ENCODE results near the gene ATP6V0A4.

DNA sequence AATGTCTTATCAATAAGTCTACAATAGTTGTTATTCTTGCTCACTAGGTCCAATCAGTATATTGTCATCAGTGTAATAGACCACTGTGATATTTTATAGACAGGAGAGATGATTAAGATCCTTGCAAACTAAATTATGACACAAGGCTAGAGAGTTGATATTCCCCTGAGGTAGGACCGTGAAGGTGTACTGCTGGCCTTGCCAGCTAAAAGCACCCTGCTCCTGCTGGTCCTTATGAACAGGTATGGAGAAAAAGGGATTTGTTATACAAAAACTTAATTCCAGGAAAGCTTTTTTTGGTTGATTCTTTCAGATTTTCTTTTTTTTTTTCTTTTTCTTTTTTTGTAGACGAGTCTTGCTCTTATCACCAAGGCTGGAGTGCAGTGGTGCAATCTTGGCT lies 17.0 kb downstream of the ATP6V0A4 start:
- TF ChIP-seq, protein P1, sequence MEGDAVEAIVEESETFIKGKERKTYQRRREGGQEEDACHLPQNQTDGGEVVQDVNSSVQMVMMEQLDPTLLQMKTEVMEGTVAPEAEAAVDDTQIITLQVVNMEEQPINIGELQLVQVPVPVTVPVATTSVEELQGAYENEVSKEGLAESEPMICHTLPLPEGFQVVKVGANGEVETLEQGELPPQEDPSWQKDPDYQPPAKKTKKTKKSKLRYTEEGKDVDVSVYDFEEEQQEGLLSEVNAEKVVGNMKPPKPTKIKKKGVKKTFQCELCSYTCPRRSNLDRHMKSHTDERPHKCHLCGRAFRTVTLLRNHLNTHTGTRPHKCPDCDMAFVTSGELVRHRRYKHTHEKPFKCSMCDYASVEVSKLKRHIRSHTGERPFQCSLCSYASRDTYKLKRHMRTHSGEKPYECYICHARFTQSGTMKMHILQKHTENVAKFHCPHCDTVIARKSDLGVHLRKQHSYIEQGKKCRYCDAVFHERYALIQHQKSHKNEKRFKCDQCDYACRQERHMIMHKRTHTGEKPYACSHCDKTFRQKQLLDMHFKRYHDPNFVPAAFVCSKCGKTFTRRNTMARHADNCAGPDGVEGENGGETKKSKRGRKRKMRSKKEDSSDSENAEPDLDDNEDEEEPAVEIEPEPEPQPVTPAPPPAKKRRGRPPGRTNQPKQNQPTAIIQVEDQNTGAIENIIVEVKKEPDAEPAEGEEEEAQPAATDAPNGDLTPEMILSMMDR (conservative IDR thresholded peaks at IDR 0.05; ENCODE audit: low read depth, low read length), result no peak
- no peak for TF ChIP-seq EZH2 (IDR thresholded peaks at IDR 0.05; ENCODE audit: borderline replicate concordance, low read depth, low read length, poor library complexity, severe bottlenecking)

Measured in A673 (cell line).